GM21526 (cell line): ENCODE data around the gene COL6A2.
"Not testable (repeated sequence)": the region's sequence is repeated elsewhere in the genome, so short reads cannot be mapped to it uniquely, and the experiment has no call there.

ENCODE experiments used
- ATAC-seq: cut with Tn5 transposase; IDR thresholded peaks from one replicate; pipeline ENCODE4 v1.9.1; 2021; ENCODE audit warnings: moderate library complexity; ENCODE audit not compliant: unreplicated experiment, low FRiP score

COL6A2 gene

GRCh38 chr21:46077674-46078101 is 20.2 kb upstream of the COL6A2 start:
- no peak for ATAC-seq

DNA sequence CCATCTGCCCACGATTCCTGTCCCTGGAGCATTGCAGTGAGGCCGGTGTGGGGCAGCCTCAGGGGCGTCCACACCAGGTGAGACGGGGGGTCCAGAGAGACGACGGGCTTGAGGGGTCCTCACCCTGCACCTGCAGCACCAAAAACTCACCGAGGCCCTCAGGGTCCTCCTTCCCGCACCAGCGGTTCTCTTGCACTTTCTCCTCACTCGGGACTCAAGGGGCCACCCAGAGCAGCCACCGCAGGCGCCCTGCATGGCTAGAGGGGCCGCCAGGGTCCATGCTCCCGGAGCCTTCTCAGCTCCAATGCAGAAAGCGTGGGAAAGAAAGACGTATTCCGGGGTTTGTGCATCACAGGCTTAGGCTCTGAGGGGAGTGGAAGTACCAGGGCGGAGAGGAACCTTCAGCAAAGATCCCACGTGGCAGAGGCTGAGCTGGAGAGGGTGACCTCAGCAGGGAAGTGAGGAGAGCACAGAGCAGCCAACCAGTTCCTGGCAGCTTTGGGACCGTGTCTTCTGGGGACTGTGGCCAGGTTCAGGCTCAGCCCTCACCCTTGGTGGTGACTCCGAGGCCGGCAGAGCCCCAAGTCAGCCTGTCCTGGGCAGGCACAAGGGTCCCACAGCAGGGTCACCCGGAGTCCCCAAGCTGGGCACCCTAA is 19.5 kb upstream of the COL6A2 start:
- no peak for ATAC-seq

GRCh38 chr21:46078978-46079351 is 18.9 kb upstream of the COL6A2 start:
- no peak for ATAC-seq

DNA sequence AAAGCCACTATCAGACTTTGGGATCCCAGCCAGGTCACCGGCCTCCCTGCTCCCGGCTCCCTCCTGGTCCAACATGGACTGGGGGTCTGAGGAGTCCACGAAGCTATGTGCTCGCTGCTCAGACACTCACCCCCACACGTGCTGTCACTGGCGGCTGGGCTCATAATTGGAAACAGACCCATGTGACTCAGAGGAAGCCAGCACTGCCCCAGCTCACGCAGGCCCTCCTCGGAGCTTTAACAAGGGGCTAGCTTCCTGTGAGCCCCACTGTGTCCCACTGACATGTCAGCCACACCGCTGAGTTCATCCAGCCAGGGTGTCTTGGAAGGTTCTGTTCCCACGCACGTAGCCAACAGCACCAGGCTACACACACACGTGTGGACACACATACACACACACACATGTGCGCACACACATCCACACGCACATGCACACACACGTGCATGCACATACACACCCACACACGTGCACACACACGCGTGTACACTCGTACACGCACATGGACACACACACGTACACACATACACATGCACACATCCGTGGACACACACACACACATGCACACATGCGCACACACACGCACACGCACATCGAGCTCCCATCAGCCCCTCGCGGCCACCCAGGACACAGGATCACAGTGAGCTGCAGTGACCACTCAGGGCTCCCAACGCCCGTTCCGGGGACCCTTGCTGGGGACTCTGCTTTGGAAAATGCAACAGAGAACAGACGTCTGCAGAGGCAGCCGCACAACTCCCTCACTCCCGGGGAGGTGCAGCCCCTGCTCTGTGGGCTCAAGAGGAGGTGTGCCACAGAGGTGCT is 18.4 kb upstream of the COL6A2 start:
- ATAC-seq: no peak

DNA sequence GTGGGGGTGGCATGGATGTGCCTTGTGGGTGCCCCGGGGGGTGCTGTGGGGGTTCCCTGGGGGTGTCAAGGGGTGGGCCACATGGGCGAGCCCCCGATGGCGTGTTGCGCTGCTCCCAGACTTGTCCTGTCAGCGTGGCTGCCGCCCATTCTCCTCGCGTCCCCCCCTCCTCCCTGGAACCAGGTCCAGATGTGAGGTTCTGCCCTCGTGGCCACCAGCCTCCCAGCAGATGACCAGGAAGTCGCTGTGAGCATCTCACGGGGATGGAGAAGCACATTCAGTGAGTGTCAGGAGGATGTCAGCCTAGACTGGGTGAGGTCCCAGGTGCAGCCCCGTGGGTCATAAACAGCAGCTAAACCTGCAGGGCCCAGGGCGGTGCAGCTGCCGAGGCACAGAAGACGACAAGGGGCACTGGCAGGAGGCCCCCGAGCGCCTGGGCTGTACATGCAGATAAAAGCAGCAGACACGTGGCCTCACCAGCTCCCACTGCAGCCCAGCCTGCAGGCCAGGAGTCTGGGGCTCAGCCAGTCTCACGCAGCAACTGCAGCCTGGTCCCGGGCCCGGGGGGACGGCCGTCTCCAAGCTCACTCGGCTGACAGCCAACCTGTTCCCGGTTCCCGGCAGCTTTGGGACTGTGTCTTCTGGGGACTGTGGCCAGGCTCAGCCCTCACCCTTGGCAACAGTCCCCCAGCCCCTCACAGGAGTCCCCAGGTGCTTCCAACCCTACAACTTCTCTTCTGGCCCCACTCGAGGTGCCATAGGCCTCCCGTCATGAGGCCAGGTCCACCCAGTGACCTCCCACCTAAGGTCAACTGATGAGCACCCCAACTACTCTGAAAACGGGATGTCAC is 17.5 kb upstream of the COL6A2 start:
- ATAC-seq: no peak

DNA sequence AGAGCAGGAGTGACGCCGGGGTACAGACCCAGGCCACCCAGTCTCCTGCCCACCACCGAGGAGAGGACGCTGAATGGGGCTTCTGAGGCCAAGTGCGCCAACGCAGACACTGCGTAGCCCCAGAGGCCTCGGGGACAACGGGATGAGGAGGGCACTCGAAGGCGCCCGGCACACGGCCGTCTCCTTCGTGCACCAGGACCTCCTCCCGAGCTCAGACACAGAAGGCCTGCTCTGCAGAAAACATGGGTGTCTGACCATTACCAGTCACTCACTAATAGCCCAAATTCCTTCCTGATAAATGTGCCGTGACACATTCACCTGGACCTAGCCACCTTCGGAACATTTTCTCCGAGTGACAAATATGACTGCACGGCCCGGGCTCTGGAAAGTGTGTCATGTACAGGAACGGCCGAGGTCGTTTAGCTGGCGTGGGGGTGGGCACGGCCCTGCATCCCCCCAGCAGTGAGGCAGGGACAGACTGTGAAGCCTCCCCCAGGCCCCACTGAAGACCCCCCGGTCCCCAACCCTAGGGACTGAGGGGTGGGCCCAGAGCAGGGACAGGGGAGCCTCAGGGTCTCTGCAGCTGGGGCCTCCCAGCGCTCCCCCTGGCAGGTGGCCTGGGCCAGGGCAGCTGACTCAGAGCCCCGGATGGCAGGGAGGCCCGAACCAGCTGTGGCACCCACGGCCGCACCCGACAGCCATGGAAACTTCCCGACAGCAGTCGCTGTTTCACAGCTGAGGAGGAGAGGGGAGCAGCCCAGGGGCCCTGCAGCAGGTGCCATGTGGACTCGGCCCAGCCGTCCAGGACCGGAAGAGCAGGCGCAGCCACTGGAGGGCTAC is 16.7 kb upstream of the COL6A2 start:
- no peak for ATAC-seq

DNA sequence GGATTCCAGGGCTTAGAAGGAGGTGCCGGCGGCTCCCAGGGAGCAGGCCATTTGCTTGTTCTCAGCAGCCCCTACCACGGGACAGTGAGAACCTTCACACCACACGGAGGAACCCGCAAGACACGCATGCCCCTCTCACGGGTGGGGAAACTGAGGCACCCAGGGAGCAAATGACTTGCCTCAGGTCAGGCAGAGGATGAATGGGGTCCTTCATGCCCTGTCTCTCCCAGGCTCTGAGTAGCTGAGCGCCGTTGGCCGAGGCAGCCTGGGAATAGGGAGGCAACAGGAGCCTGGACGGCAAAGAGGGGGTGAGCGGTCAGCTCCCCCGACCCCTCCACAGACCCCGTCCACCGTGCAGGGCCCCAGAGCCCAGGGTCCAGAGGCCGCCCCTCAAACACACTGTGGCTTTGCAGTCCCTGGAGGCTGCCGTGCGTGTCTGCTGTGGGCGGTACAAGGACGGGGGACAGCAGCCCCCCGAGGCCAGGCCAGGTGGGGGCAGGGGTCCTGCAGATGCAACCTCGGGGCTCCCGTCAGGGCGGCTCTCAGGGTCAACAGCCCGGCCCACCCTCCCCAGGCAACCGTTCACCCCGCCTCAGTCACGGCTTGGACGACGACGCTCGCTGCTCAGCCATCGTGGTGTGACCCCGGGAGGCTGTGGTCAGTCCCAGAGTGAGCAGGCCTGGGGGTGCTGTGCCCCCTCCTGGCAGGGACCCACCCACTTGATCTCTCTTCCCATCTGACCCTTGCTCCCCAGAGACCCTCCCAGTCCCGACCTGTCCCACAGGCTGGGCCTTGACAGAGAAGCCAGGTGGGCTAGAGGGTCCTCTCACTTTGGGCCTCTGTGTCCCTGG is 15.8 kb upstream of the COL6A2 start:
- no peak for ATAC-seq

GRCh38 chr21:46082713-46082962 is 15.3 kb upstream of the COL6A2 start:
- ATAC-seq: no peak

DNA sequence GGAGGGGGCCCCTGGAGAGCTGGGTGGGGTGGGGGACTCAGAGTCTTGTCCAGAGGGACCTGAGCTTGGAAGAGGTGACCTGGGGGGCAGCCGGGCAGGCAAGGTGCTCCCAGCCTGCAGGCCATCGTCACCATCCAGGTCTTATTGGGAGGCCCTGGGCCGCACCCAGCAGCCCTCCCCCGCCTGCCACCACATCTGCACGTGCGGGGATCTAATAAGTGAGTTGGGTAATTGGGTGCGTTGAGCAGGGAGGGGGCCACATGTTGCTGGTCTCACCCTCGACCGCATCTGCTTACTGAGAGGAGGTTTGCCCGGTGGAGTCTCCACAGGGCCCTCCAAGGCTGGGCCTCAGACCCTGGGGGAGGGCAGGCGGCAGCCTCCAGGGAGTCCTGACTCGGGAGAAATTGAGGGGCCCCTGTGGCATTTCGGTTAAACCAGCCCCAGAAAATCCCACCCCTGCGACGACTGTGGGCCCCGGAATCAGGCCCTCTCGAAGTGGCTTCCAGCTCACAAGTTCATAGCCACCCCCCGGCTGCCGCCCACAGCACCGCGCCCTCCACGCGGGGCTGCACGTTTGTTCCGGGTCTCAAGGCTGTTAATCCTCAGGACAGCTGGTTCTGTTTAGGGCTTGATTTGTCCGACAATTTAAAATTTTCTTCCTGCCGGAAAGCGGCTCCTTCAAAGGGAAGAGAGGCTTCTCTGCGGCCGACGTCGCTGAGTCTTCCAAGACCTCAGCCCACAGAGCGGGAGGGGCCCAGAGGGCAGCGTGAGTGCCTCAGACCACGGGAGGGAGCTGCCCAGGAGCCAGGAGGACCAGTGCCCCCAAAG is 14.7 kb upstream of the COL6A2 start:
- ATAC-seq: no peak

- ATAC-seq: no peak
These were observed 13.9 kb upstream of the COL6A2 start for GRCh38 chr21:46083791-46084561.

DNA sequence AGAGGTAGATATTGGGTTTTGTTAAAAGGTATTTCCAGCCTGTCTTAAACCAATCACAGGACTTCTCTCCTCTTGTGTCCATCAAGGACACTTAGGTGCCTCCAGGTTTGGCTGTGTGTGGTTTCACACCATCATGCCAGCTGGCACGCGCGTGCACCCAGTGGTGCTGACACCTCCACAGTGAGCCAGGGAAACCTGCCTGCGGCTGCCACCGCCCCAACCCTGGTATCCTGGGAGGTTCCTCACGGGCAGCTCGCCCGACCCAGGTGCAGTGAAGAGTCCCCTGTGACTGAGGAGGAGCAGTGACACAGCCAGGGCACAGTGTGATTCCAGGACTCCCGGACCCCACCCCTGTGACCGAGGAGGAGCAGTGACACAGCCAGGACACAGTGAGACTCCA is 13.2 kb upstream of the COL6A2 start:
- ATAC-seq: no peak

DNA sequence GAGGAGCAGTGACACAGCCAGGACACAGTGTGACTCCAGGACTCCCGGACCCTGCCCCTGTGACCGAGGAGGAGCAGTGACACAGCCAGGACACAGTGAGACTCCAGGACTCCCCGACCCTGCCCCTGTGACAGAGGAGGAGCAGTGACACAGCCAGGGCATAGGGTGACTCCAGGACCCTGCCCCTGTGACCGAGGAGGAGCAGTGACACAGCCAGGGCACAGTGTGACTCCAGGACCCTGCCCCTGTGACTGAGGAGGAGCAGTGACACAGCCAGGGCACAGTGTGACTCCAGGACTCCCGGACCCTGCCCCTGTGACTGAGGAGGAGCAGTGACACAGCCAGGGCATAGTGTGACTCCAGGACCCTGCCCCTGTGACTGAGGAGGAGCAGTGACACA is 12.7 kb upstream of the COL6A2 start:
- not testable (repeated sequence) for ATAC-seq

GRCh38 chr21:46087641-46088040 is 10.3 kb upstream of the COL6A2 start:
- ATAC-seq: no peak

DNA sequence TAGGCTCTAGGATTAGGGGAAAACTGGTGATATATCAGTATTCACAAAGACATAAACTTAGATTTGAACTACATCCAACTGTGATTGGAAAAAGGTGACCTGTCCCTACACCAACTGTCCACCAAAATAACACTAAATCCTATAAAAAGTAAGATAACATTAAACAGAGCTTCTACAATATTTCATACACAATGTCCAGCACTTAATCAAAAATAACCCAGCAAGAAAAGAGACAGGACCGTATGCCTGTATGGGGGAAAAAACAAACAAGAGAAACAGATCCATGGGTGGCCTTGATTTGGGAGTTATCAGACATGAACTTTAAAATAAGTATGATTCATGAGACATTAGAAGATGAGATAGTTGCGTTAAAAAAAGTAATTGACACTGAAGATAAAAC is 9.7 kb upstream of the COL6A2 start:
- ATAC-seq: no peak

- ATAC-seq: no peak
These were observed 8.6 kb upstream of the COL6A2 start for GRCh38 chr21:46089285-46089684.

DNA sequence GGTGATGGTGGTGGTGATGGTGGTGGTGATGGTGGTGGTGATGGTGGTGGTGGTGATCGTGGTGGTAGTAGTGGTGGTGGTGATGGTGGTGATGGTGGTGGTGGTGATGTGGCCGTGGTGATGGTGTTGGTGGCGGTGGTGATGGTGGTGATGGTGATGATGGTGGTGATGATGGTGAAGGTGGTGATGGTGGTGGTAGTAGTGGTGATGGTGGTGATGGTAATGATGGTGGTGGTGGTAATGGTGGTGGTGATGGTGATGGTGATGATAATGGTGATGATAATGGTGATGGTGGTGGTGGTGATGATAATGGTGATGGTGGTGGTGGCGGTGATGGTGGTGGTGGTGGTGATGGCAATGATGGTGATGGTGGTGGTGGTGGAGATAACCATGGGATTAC is 6.8 kb upstream of the COL6A2 start:
- no peak for ATAC-seq

GRCh38 chr21:46091631-46092025 is 6.3 kb upstream of the COL6A2 start:
- ATAC-seq: no peak
